Adrenal gland (tissue), 12 donors: ENCODE measurements around the gene TAP2. TPM values are rescaled to one million over a fixed set of nuclear protein-coding genes. Genes with fewer than 3 reads are reported as not detected.

ENCODE experiments used
- DNase-seq, 7 donors: peaks; one replicate each; pipeline ENCODE4 v3.0.0-alpha.2; 2019 to 2020
- H3K27ac ChIP-seq, 5 donors: fragments of 200-600 bp; sonication (generic) in 4 of 5; 1 replicate in 3 of 5; 2 replicates in 2 of 5; pipeline versions ENCODE4 v1.5.1 to v1.8.0; 2016 to 2020; ENCODE audit warnings: mild to moderate bottlenecking in 1 of 5
- H3K27me3 ChIP-seq: fragments of 200-600 bp; 2 replicates; pipeline ENCODE4 v1.8.0; 2021
- H3K36me3 ChIP-seq, 2 donors: fragments of 200-600 bp; replicated peaks in 1 of 2; 1 replicate in 1 of 2; 2 replicates in 1 of 2; pipeline versions ENCODE4 v1.5.1 to v1.8.0; 2018 to 2022
- H3K4me1 ChIP-seq, 2 donors: fragments of 200-600 bp; replicated peaks in 1 of 2; 1 replicate in 1 of 2; 2 replicates in 1 of 2; pipeline versions ENCODE4 v1.5.1 to v1.8.0; 2018 to 2021
- H3K4me3 ChIP-seq, 4 donors: fragments of 200-600 bp; sonication (generic) in 3 of 4; one replicate each; pipeline ENCODE4 v1.5.1; 2016 to 2018
- H3K9me3 ChIP-seq, 3 donors: fragments of 200-600 bp; sonication (generic) in 1 of 3; replicated peaks in 1 of 3; 1 replicate in 2 of 3; 2 replicates in 1 of 3; pipeline versions ENCODE4 v1.5.1 to v1.8.0; 2016 to 2021
- CTCF ChIP-seq, 6 experiments: fragments of 450-650 bp in 4 of 6; fragments of 200-600 bp in 2 of 6; sonication (generic) in 1 of 6; IDR thresholded peaks; 1 replicate in 5 of 6; 2 replicates in 1 of 6; pipeline versions ENCODE4 v1.5.1 to v1.8.0; 2016 to 2021; ENCODE audit warnings: antibody characterized with exemption in 6 of 6, mild to moderate bottlenecking in 2 of 6, moderate library complexity in 1 of 6
- POLR2A ChIP-seq, 2 donors: fragments of 450-650 bp; IDR thresholded peaks; one replicate each; pipeline ENCODE4 v1.6.1; 2017; ENCODE audit warnings: antibody characterized with exemption in 2 of 2, mild to moderate bottlenecking in 2 of 2, moderate library complexity in 1 of 2
- WGBS, 4 donors: extraction: QIAGEN DNeasy Blood & Tissue Kit in 2 of 4; methylation state at CpG; one replicate each; pipeline versions ENCODE4 v1.1.5 to v1.1.7; 2013 to 2017; 5-methylcytosine and 5-hydroxymethylcytosine counted together
- intact Hi-C, 2 donors: fragments of 100-400 bp; cut with DNase I; formaldehyde crosslinking; loops; one replicate each; pipeline versions ENCODE4 v1.14.1 to v1.15.0; 2022 to 2023
- polyA plus RNA-seq, 3 donors: library from polyadenylated mRNA; stranded (reverse); fragments of 200-250 nt in 2 of 3; fragments of 350-450 nt in 1 of 3; fragmentation: Illumina TruSeq in 1 of 3; extraction: RNeasy Lipid Tissue Mini Kit (QIAGEN cat#74804) in 1 of 3; gene quantifications; one replicate each; pipeline ENCODE4 v1.2.3, GENCODE V29; 2013 to 2014
- total RNA-seq, 9 donors: library from RNA; depleted of rRNA in 4 of 9; stranded (reverse); fragments of >200 nt in 4 of 9; fragments of 120-200 nt in 1 of 9; fragmentation: NEBNext Ultra II Directional in 1 of 9; extraction: Animal tissue kit (Norgen Biotek cat#: 25700) in 1 of 9; gene quantifications; one replicate each; pipeline versions ENCODE4 v1.1.0 to v1.2.4, GENCODE V29; 2013 to 2023
- donor health status: healthy with polysubstance abuse.
- donor health status: Bipolar disorder and iron deficiency.
- donor health status: DM: yes; HTN: yes; CAD: no.
- donor health status: DM: no; HTN: no; CAD: no.
- donor health status: DM: no; HTN: no; CAD: no.
- donor health status: DM: yes; HTN: yes; CAD: no.

Gene TAP2
- total and polyA plus RNA-seq, 12 donors = 4.8 to 48.0 (median 21.0) TPM

- H3K27ac ChIP-seq = no peak overlapping the region
- H3K4me3 ChIP-seq = no peak overlapping the region
- DNase-seq = peak in 1 of 7 donors; percentile 25
- WGBS, 4 donors = 43 to 51% (median 50%) methylated on average over 3 of the region's 3 CpGs
- H3K4me1 ChIP-seq = peaks cover 0 to 9% of the 10 kb centered on the region in 2 donors
- H3K9me3 ChIP-seq = no peaks in the 10 kb centered on the region
- peaks cover 8% of the 10 kb centered on the region for H3K27me3 ChIP-seq
- intact Hi-C loops = loop anchor here in 1 of 2 donors (5.0 kb wide), 1 partner anchor 40 kb away; no protein-coding TSS in a partner anchor
- TF ChIP-seq CTCF (IDR thresholded peaks at IDR 0.05) (no peak), POLR2A (IDR thresholded peaks at IDR 0.05) (no peak)
- no peaks in the 10 kb centered on the region for H3K36me3 ChIP-seq
Observed at GRCh38 chr6:32867022-32867477, 28.5 kb upstream of the TAP2 start.

DNA sequence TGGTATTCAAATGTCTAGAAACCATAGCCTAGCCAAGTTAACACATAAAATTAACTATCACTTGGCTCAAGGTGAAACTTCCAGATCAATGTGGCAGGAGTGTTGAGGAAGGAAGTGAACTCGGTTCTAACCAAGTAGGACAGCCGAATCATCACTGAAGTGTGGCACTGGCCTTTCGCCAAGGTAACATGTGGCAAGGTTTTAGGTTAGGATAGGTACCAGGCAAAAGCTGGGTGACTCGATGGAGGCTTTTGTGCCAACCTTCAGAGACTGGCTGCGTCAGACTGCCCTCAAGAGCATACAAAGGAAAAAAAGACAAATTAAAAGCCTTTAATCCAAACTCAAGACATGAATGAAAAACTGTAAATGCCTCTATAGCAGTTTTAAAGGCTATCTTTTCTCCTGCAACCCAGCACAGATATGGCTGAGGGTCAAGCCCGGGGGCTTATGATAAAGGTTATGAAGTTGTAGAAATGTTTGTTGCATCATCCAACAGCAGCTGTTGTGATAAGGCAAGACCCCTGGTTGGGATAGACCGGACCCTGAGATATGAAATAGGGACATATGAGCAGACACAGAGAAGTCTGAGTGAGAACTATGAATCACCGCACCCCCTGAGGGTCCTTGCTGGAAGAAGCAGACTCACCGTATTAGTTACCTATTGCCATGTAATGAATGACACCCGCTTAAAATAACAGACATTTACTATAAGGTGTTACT lies 27.3 kb upstream of the TAP2 start:
- 58 to 66% (median 65%) methylated on average over 10 of the region's 10 CpGs for WGBS, 4 donors
- Histone ChIP-seq H3K4me1 (peaks cover 0 to 9% of the 10 kb centered on the region in 2 donors), H3K9me3 (no peaks in the 10 kb centered on the region), H3K4me3 (no peak overlapping the region), H3K36me3 (no peaks in the 10 kb centered on the region), H3K27ac (no peak overlapping the region), H3K27me3 (peaks cover 8% of the 10 kb centered on the region)
- TF ChIP-seq CTCF (IDR thresholded peaks at IDR 0.05) (no peak), POLR2A (IDR thresholded peaks at IDR 0.05) (no peak)
- no peak for DNase-seq
- intact Hi-C loops = loop anchor here in 1 of 2 donors (5.0 kb wide), 1 partner anchor 39 kb away; no protein-coding TSS in a partner anchor

- no peaks in the 10 kb centered on the region for H3K27me3 ChIP-seq
- no peaks in the 10 kb centered on the region for H3K9me3 ChIP-seq
- intact Hi-C loops = no loop called here
- 74 to 83% (median 79%) methylated on average over 3 of the region's 3 CpGs for WGBS, 4 donors
- H3K36me3 ChIP-seq = peaks cover 0 to 22% of the 10 kb centered on the region in 2 donors
- peaks cover 0 to 5% of the 10 kb centered on the region in 2 donors for H3K4me1 ChIP-seq
- DNase-seq = no peak
- H3K27ac ChIP-seq = no peak overlapping the region
- no peak overlapping the region for H3K4me3 ChIP-seq
- no peak for TF ChIP-seq CTCF (IDR thresholded peaks at IDR 0.05)
- TF ChIP-seq POLR2A (IDR thresholded peaks at IDR 0.05) = no peak
Observed at GRCh38 chr6:32862725-32863124, 24.2 kb upstream of the TAP2 start.

DNA sequence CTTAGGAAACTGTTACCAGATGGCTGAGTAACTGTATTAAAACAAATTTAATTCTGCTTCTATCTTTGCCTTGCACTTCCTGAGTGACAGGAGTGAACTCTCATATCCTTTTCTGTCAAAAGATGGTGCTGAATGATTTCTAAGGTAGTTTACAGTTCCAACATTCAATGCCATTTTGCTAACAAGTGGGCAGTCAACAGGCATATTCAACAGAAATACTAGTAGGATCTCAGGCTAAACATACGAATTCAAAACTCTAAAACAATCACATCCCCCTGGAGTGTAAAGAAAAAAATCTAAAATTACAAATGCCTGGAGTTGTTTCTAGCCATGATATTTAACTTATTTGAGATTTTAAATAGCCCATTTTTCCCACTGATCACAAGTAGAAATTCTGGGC lies 22.1 kb upstream of the TAP2 start:
- DNase-seq = no peak
- TF ChIP-seq POLR2A (IDR thresholded peaks at IDR 0.05) (no peak), CTCF (IDR thresholded peaks at IDR 0.05) (no peak)
- WGBS, 4 donors = 83 to 98% (median 88%) methylated on average over 1 of the region's 1 CpG
- intact Hi-C loops = no loop called here
- H3K9me3 ChIP-seq = no peaks in the 10 kb centered on the region
- peaks cover 0 to 25% of the 10 kb centered on the region in 2 donors for H3K36me3 ChIP-seq
- H3K27me3 ChIP-seq = no peaks in the 10 kb centered on the region
- no peak overlapping the region for H3K27ac ChIP-seq
- H3K4me3 ChIP-seq = no peak overlapping the region
- no peaks in the 10 kb centered on the region for H3K4me1 ChIP-seq
